Posterior vena cava (tissue), 2 donors: ENCODE measurements around the gene PXDN. TPM values are rescaled to one million over a fixed set of nuclear protein-coding genes. Genes with fewer than 3 reads are reported as not detected.

ENCODE experiments used
- DNase-seq: peaks from one replicate; pipeline ENCODE4 v3.0.0-alpha.2; 2020; ENCODE audit warnings: low spot score
- intact Hi-C, 2 donors: fragments of 100-400 bp; cut with DNase I; formaldehyde crosslinking; loops; one replicate each; pipeline versions ENCODE4 v1.14.1 to v1.14.2; 2022 to 2023
- total RNA-seq, 2 donors: library from RNA; stranded (reverse); fragmentation: NEBNext Ultra II Directional; extraction: Animal tissue kit (Norgen Biotek cat#: 25700); gene quantifications; one replicate each; pipeline ENCODE4 v1.2.1, GENCODE V29; 2021
- donor health status: DM: yes; HTN: yes; CAD: no.
- donor health status: DM: yes; HTN: yes; CAD: no.

Gene PXDN
- total RNA-seq, 2 donors from 2014 or later, result 75.3 to 85.8 TPM

DNA sequence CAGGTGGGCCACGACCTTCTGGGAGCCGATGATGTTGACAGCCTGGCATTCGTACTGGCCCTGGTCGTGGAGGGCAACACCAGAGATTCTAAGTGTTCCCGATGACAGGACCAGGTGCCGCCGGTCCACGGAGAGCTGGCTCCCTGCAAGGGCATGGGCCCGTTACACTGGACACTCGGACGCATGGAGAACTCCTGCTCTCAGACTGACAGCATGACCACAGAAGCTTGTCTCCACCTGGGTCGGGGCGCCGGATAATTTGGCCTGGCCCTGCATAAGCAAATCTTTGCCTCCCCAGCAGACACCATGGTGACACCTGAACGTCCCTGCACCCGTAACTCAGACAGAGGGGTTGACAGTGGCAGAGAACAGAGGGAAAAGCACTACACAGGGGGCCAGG is 80.7 kb downstream of the PXDN start:
- intact Hi-C loops, result no loop called here
- peak; percentile 64 for DNase-seq

DNA sequence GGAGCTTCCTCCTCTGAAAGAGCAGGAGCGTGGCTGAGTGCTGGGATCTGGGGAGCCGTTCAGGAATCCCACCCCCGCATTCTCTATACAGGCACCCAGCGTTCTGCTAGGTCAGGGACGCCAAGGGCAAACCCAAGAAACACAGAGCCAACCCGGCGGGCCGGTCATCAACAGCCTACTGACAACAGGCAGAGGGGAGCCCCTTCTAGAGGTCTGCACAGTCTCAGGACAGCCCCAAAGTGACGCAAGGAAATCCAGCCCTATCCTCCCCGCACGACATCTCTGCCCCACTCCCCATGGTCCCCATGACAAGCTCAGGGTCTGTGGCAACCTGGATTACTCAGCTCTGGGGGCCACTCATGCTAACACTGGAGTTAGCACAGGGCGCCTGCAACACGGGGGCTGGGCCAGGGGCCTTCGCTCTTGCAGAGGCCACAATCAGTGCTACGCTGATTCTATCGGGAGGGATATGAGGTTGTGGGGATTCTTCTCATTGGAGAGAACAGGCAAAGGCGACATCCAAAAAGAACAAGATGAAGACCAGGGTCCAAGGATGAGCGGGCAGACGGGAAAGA is 81.6 kb downstream of the PXDN start:
- intact Hi-C loops, result no loop called here
- DNase-seq, result peak; percentile 72

DNA sequence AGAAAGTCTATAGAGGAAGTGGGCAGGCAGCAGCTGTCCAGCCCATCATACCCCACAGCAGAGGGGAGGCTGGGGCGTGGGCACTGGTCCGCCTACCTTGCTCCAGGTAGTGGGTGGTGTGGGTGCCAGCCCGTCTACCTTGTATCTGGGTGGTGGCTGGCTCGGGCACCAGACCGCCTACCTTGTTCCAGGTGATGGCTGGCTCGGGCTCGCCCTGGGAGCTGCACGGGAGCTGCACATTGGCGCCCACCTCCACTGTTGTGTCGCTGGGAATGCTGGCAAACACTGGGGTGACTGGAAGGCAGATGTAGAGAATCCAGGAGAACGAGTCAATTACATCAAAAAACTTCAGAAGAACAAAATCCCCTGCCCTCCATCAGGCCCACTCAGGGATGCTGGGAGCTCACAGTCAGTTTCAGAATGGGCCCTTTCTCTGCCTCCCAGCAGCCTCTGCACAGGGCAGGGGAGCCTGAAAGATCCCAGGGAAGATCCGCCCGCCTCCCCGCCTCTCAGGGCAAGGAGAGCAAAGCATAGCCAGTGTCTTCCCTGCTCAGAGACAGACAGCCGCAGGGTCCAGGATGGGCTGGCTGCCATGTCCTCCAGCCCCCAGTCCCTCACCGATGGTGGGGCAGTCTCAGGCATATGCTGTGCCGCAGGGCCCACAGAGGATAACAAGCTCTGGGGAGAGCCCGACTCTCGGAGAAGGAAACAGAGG is 82.3 kb downstream of the PXDN start:
- DNase-seq, result peak; percentile 76
- intact Hi-C loops, result no loop called here

DNA sequence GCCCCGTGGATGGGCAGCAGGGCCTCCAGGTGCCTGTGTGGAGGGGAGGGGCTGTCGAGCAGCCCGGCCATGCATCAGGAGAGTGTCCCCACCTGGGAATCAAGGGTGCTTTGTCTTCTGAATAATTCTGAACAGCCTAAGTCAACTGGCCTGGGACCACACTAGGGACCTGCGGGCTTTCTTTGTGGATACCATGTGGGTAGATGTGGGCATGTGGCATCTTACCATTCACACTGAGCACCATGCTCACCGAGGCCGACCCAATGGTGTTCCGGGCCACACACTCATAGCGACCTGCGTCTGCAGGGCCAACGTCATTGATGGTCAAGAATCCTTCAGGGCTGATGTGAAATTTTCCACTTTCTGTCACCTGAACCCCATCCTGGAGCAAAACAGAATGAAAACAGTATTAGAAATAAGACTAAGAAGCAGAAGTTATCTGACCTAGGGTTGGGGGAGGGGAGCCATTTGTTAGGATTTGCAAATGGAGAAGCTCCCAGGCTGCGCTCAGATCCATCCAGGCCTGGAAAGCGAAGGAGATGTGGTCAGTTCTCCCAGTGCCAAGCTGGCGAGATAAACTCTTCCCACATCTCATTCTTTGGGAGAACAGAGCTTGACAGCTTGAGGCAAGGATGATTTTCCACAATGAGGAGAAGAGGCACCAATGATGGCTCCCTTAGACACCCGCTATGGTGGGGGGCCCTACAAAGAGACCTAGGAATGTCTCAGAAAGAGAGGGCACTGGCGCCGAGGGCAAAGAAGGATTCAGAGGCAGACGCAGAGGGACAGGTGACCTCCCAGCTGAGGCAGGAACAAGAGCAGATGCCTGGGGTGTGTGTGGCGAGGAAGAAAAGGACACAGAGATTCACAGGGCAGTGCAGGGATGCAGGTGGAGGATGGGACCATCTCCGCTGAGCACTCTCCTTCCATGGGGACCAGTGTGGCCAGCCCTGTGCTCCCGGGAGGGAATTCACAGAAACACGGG is 83.4 kb downstream of the PXDN start:
- peak; percentile 38 for DNase-seq
- intact Hi-C loops, result no loop called here

DNA sequence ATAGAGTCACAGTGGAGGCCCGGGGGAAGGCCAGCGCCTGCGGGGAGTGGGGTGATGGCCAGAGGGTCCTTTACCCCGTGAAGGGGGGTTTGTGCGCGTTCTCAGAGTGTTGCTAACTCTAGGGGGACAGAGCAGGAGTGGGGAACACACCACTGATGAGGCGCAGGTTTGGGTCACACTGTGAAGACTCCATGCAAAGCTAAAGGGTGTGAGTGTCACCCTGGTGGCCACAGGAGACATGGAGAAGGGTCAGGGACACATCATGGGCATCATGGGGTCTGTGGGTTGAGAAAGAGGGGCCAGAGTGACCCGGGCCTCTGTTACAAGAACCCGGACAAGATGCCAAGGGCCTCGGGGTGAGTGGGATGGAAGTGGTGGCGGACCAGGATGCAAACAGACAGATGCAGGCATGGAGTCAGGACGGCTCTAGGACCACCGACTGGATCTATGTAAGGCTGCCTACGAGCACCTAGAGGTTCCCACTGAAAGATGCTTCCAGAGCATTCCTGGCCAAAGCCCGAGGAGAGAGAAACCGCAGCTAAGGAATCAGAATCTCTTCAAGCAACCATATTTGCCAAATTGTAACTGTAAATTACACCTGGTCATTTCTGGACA is 84.3 kb downstream of the PXDN start:
- intact Hi-C loops, result loop anchor here in 1 of 2 donors (10.0 kb wide), 1 partner anchor 85 kb away; the partner anchor contains the start of gene PXDN
- DNase-seq, result peak; percentile 66

DNA sequence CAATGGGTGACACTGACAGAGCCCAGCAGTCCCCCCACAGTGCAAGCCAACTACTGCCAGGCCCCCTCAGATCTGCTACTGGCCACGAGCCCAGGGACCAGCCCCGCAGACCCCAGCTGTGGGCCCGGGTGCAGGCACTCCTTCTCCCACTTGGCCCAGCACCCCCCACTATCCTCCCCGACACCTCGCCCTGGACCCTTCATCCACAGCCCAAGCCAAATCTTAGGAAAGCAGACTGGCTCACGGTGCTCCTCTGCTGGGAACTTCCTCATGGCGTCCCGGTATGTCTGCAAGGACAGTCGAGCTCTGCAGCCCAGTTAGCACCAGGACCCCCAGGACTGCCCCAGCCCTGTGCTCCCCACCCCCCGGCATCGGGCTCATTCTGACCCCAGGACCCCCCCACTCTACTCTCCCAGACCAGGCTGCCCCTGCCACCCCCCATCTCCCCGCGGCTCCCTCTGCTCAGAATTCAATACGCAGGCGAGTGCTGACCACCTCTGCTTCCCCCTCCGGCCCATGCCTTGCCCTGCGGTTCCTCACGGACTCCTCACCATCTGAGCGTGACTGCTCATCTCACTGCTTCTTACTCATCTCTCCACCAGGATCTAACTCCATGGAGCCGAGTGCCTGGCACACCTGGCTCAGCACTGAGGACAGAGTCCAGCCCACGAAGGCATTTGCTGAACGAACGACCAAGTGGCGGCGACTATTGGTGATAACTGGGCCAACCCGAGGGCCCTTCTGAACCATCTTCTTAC is 85.7 kb downstream of the PXDN start:
- peak; percentile 58 for DNase-seq
- intact Hi-C loops, result loop anchor here in 1 of 2 donors (10.0 kb wide), 1 partner anchor 86 kb away; the partner anchor contains the start of gene PXDN

DNA sequence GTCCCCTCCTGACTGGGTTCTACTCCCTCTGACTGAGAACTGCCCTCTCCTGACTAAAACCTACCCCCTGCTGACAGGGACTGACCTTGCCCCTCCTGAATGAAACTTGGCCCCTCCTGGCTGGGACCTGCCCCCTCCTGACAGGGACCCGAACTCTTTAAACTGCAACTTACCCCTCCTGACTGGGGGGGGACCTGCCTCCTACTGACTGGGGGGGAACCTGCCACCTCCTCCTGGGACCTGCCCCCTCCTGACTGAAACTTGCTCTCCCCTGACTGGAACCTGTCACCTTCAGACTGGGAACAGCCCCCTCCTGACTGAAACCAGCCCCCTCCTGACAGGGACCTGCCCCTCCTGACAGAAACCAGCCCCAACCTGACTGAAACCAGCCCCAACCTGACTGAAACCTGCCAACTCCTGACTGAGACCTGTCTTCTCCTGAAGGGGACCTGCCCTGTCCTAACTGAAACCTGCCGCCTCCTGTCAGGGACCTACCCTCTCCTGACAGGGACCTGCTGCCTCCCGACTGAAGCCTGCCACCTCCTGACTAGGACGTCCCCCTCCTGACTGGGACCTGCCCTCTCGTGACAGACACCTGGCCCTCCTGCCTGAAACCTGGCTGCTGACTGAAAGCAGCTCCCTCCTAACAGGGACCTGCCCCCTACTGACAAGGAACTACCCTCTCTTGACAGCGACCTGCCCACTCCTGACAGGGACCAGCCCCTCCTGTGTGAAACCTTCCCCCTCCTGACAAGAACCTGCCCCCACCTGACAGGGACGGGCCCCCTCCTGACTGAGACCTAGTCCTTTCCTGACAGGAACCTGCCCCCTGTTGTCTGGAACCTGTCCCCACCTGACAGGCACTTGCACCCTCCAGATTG is 87.1 kb downstream of the PXDN start:
- peak; percentile 67 for DNase-seq
- intact Hi-C loops, result loop anchor here in 1 of 2 donors (10.0 kb wide), 1 partner anchor 88 kb away; the partner anchor contains the start of gene PXDN

DNA sequence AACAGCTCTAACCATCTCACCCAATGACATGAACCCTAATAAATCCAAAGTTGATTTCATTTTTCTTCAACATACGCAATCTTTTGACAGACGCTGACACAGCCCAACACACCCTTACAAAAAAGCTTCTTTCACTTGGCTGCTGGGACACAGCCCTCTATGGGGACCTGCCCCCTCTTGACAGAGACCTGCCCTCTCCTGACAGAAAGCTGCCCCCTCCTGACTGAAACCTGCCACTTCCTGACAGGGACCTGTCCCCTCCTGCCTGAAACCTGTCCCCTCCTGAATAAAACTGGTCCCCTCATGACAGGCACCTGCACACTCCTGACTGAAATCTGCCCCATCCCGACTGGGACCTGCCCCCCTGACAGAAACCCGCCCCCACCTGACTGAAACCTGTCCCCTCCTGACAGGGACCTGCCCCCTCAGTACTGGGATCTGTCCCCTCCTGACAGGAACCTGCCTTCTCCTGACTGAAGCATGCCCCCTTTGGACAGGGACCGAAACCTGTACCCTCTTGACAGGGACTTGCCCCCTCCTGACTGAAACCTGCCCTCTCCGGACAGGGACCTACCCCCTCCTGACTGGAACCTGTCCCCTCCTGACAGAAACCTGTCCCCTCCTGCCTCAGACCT is 87.9 kb downstream of the PXDN start:
- intact Hi-C loops, result loop anchor here in 1 of 2 donors (10.0 kb wide), 1 partner anchor 88 kb away; the partner anchor contains the start of gene PXDN
- peak; percentile 30 for DNase-seq

DNA sequence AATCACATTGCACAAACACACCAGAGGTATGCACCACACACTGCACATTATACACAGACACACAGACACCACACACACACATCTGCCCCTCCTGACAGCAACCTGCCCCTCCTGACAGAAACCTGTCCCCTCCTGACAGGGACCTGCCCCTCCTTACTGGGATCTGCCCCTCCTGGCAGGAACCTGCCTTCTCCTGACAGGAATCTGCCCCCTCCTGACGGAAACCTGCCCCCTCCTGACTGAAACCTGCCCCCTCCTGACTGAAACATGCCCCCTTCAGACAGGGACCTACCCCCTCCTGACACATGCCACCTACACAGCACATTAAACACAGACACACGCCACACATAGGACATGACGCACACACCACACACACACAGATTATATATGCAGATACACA is 88.9 kb downstream of the PXDN start:
- intact Hi-C loops, result loop anchor here in 1 of 2 donors (10.0 kb wide), 1 partner anchor 89 kb away; the partner anchor contains the start of gene PXDN
- no peak for DNase-seq

DNA sequence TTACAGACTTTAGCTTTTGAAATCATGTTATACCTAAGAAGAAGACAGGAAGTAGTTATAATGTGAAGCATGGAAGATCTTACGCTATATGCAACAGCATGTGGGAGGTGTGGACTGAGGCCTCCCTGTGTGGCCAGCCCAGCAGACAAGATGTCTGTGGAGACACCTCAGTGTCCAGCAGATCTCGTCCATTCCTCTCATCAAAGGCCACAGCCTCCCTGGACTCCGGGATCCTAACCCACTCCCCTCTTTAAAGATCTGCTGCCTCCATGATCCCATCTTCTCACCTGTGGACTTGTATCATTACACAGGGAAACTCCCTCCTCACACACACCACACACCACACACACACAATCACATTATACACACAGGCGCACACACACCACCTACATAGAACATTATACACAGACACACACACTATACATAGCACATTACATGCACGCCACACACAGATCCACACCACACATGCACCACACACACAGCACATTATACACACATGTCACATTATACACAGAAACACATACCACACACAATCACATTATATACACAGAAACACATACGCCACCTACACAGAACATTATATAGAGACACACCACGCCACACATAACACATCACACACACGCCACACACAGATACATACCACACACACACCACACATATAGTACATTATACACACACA is 89.5 kb downstream of the PXDN start:
- intact Hi-C loops, result loop anchor here in 1 of 2 donors (10.0 kb wide), 1 partner anchor 90 kb away; the partner anchor contains the start of gene PXDN

DNA sequence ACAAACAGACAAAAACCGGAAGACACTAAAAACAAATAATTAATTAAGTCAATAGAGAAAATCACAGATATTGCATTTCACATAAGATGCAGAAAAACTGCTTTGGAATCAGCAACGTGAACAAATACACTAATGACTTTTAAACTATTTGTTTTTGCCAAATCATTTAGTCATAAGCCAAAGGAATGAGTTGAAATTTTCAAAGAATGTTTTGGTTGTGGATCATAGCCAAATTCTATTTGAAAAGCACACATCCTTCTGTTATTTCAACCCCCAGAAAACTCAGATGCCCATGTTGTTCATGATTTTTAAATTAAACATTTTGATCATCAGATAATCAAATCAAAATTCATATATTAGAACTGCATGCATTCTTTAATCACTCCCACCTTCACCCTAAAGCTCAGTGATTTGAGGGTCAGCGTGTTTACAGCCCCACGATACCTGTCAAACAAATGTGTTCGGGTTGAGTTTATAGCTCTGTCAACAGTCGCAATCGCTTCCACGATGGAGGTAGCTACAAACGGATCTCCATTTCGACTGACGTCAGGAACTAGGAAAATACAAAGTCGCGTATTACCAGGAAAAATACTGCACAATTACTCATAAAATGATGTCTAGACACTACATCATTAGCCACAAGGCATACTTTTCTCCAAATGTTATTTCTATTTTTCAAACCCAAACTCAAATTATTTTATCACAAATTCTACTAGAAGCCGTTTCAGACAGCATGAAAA is 90.2 kb downstream of the PXDN start:
- no peak for DNase-seq
- intact Hi-C loops, result loop anchor here in 1 of 2 donors (10.0 kb wide), 1 partner anchor 91 kb away; the partner anchor contains the start of gene PXDN

More for the DNA sequence above, 89.5 kb downstream of the PXDN start:
- DNase-seq, result peak; percentile 52

DNA sequence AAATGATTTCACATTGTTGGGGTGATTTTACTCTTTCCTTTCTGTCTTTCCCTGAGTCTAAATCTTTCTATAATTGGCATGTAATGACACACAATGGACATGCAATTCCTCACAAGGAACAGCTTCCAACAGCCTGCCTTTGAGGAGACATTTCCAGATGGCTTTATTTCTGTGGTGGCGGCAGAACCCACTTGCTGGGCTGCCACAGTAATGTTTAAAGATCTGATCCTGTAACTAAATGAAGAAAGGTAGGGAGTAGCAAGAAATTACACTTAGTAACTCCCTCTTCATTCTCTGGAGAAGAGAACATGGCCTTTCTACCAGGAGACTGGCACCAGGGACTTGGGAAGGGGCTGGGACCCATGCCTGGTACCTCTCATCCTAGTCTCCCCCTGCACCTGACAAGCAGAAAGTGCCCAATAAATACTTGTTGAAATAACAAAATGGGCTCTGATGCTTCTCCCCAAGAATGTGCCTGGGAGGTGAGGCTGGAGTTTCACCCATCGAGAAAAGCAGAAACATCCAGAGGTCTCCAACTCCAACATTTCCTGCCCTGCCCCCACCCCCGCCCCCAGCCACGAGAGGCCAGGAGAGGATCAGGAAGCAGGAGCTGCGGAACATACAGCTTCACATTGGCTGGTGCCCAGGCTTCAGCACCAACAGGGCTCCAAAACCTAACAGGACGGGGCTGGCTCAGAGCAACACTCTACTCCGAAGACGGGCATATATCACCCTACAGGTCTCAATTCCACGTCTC is 92.1 kb downstream of the PXDN start:
- intact Hi-C loops, result loop anchor here in 1 of 2 donors (10.0 kb wide), 1 partner anchor 93 kb away; the partner anchor contains the start of gene PXDN
- DNase-seq, result peak; percentile 70

DNA sequence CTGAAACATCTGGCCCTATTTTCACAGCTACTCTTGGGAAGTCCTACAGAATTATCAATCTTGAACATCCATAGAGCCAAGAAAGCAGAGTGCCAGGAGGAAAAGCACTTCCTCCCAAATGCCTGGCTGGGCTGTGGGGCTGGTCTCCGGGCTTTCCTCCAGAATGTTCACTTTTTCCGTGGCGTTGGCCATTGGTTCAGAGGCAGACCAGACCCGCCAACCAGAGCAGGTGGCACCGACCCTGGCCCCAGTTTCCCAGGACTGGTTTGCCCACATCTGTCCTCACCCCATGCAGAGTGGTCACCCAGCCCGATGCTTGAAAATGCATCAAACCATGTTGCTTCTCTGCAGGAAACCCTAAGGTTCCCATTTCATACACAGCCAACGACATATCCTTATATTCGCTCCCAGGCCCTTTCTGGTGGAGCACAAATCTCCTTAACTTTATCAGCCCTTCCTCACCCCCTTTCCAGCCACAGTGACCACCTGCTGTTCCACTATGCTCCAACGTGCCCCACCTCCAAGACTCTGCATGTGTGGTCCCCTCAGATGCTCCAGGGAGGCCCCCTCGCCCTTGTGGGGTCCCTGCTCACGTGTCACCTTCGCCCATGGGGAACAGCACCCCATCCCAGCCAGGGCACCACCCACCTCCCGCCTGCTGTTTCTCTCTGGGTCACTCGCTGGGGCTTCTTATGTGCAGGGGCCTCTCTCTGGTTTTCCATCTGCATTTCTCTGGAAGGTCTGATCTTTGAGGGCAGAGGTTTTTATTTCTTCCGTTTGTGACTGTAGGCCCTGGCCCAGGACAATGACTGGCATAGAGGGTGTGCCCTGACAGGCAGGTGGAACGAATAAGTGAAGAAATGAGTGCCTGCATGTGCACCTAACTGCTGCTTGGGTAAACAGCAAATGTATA is 92.9 kb downstream of the PXDN start:
- DNase-seq, result peak; percentile 81
- intact Hi-C loops, result loop anchor here in 1 of 2 donors (10.0 kb wide), 1 partner anchor 93 kb away; the partner anchor contains the start of gene PXDN
